DOHH2 (cell line): ENCODE data around the gene ZNRD2.

Source experiments
- CTCF ChIP-seq: fragments of 200-600 bp; sonication (generic); IDR thresholded peaks from one replicate; pipeline ENCODE4 v1.5.1; 2014; ENCODE audit warnings: antibody characterized with exemption, mild to moderate bottlenecking, low read depth, low read length; ENCODE audit not compliant: poor library complexity, severe bottlenecking
- EZH2phosphoT487 ChIP-seq: fragments of 200-600 bp; sonication (generic); IDR thresholded peaks from 2 replicates; pipeline ENCODE4 v1.6.1; 2017; ENCODE audit warnings: borderline replicate concordance, mild to moderate bottlenecking, antibody characterized with exemption, low read length, moderate library complexity, mixed read lengths

GRCh38 chr11:65569973-65570918 lies at the start of gene ZNRD2:
- peak; percentile 58 for TF ChIP-seq CTCF
- no peak for TF ChIP-seq EZH2phosphoT487
